Keratinocyte (primary cell): Measurements from ENCODE around the gene COG5. TPM values are rescaled to one million over a fixed set of nuclear protein-coding genes. Genes with fewer than 3 reads are reported as not detected.

Source experiments
- DNase-seq: peaks from one replicate; pipeline ENCODE4 v3.0.0-alpha.2; 2011; ENCODE audit warnings: low read depth, missing footprints, low spot score
- FAIRE-seq: peaks from 2 replicates; lab custom pipeline; 2011; peaks lifted over from hg19 to GRCh38; lab: Jason Lieb, UNC
- H2AFZ ChIP-seq: 2 replicates; pipeline ENCODE4 v1.6.0; 2012; ENCODE audit warnings: low read length, control low read depth, inconsistent platforms; ENCODE audit not compliant: control insufficient read depth
- H3K27ac ChIP-seq: 2 replicates; pipeline ENCODE4 v1.5.1; 2011; ENCODE audit warnings: low read length; ENCODE audit not compliant: control insufficient read depth, insufficient read depth
- H3K27me3 ChIP-seq: 3 replicates; pipeline ENCODE4 v1.6.0; 2011; ENCODE audit warnings: low read length; ENCODE audit not compliant: control insufficient read depth, insufficient read depth; ENCODE audit errors: extremely low read depth
- H3K36me3 ChIP-seq, 2 experiments: 2 replicates in 1 of 2; 3 replicates in 1 of 2; pipeline ENCODE4 v1.5.1; 2011; ENCODE audit warnings: low read length in 2 of 2, mild to moderate bottlenecking in 1 of 2; ENCODE audit not compliant: control insufficient read depth in 2 of 2, insufficient read depth in 2 of 2; ENCODE audit errors: extremely low read depth in 1 of 2
- H3K4me1 ChIP-seq: 3 replicates; pipeline ENCODE4 v1.5.1; 2011; ENCODE audit warnings: low read length; ENCODE audit not compliant: control insufficient read depth, insufficient read depth; ENCODE audit errors: extremely low read depth
- H3K4me2 ChIP-seq: 3 replicates; pipeline ENCODE4 v1.6.0; 2011; ENCODE audit warnings: low read depth, low read length; ENCODE audit not compliant: control insufficient read depth, insufficient read depth; ENCODE audit errors: extremely low read depth
- H3K4me3 ChIP-seq, 3 experiments: fragments of 200-600 bp in 1 of 3; sonication (generic) in 1 of 3; 2 replicates in 2 of 3; 3 replicates in 1 of 3; pipeline ENCODE4 v1.5.1; 2011 to 2016; ENCODE audit warnings: low read length in 3 of 3, mild to moderate bottlenecking in 3 of 3, control low read depth in 2 of 3, inconsistent platforms in 1 of 3, low read depth in 1 of 3, mixed read lengths in 1 of 3, mixed run types in 1 of 3, moderate library complexity in 1 of 3; ENCODE audit not compliant: control insufficient read depth in 2 of 3, insufficient read depth in 2 of 3; ENCODE audit errors: extremely low read depth in 1 of 3
- H3K79me2 ChIP-seq: 2 replicates; pipeline ENCODE4 v1.6.0; 2012; ENCODE audit warnings: low read length; ENCODE audit not compliant: control insufficient read depth, insufficient read depth
- H3K9ac ChIP-seq: 3 replicates; pipeline ENCODE4 v1.6.0; 2011; ENCODE audit warnings: low read length; ENCODE audit not compliant: control insufficient read depth, insufficient read depth; ENCODE audit errors: extremely low read depth
- H3K9me1 ChIP-seq: 3 replicates; pipeline ENCODE4 v1.6.0; 2011; ENCODE audit warnings: low read length; ENCODE audit not compliant: control insufficient read depth, insufficient read depth; ENCODE audit errors: extremely low read depth
- H3K9me3 ChIP-seq: 2 replicates; pipeline ENCODE4 v1.5.1; 2012; ENCODE audit warnings: low read depth, low read length; ENCODE audit not compliant: control insufficient read depth
- H4K20me1 ChIP-seq: 3 replicates; pipeline ENCODE4 v1.6.0; 2011; ENCODE audit warnings: low read length; ENCODE audit not compliant: control insufficient read depth, insufficient read depth; ENCODE audit errors: extremely low read depth
- EZH2 ChIP-seq: IDR thresholded peaks from one replicate; pipeline ENCODE4 v1.6.1; 2012; ENCODE audit warnings: inconsistent platforms, mild to moderate bottlenecking, low read length, moderate library complexity
- dilution Hi-C: fragments of 300-500 bp; cut with MboI; formaldehyde crosslinking; loops from one replicate; pipeline ENCODE4 v1.7.0; 2020; ENCODE audit warnings: low sequenced_read_pairs; ENCODE audit not compliant: extremely low pct_ligation_motif_present
- polyA plus RNA-seq, 5 experiments: library from polyadenylated mRNA; depleted of rRNA in 3 of 5; stranded (reverse) in 3 of 5; stranded (forward) in 1 of 5; unstranded in 1 of 5; fragments of >200 nt; gene quantifications; 1 replicate in 1 of 5; 2 replicates in 3 of 5; 3 replicates in 1 of 5; pipeline versions ENCODE4 v1.2.1 to v1.2.3, GENCODE V29; 2011 to 2012; ENCODE audit warnings: missing spikeins in 2 of 5, low read depth in 1 of 5, low replicate concordance in 1 of 5
- TF ChIP-seq, protein P1 (sequence below), 3 experiments: IDR thresholded peaks in 1 of 3; conservative IDR thresholded peaks in 1 of 3; optimal IDR thresholded peaks in 1 of 3; 2 replicates in 2 of 3; 3 replicates in 1 of 3; pipeline versions ENCODE3 to v1.5.1; 2011; ENCODE audit warnings: low read length in 3 of 3, mild to moderate bottlenecking in 3 of 3, moderate library complexity in 2 of 3, control low read depth in 1 of 3, inconsistent platforms in 1 of 3; ENCODE audit not compliant: insufficient read depth in 2 of 3; ENCODE audit errors: extremely low read depth in 1 of 3

COG5 gene
- polyA plus RNA-seq, 1 donor (not counting 4 experiments of a cell fraction or from before 2014, with no cell fraction given): 50.7 TPM

DNA sequence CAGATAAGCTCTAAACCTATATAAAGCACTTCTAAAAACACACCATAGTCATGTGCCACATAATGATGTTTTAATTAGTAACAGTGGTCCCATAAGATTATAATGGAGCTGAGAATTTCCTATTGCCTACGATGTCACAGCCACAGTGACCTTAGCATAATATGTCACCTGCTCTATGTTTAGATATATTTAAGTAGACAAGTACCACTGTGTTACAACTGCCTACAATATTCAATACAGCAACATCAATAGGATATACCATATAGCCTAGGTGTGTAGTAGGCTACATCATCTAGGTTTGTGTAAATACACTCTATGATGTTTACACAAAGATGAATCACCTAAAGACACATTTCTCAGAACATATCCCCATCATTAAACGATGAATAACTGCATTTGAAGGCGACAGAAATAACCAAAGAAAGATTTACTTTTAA is 69.4 kb downstream of the COG5 start:
- Histone ChIP-seq H3K4me3 (no peak overlapping the region), H2AFZ (no peak overlapping the region), H3K4me2 (no peak overlapping the region), H3K9me3 (no peaks in the 10 kb centered on the region), H3K4me1 (no peaks in the 10 kb centered on the region), H4K20me1 (peaks cover 4% of the 10 kb centered on the region), H3K79me2 (peaks cover 55% of the 10 kb centered on the region), H3K27ac (no peak overlapping the region), H3K9ac (no peak overlapping the region), H3K9me1 (no peaks in the 10 kb centered on the region), H3K36me3 (no peaks in the 10 kb centered on the region), H3K27me3 (no peaks in the 10 kb centered on the region)
- peak; percentile 20 for FAIRE-seq
- dilution Hi-C loops: no loop called here
- no peak for TF ChIP-seq EZH2
- TF ChIP-seq, protein P1, sequence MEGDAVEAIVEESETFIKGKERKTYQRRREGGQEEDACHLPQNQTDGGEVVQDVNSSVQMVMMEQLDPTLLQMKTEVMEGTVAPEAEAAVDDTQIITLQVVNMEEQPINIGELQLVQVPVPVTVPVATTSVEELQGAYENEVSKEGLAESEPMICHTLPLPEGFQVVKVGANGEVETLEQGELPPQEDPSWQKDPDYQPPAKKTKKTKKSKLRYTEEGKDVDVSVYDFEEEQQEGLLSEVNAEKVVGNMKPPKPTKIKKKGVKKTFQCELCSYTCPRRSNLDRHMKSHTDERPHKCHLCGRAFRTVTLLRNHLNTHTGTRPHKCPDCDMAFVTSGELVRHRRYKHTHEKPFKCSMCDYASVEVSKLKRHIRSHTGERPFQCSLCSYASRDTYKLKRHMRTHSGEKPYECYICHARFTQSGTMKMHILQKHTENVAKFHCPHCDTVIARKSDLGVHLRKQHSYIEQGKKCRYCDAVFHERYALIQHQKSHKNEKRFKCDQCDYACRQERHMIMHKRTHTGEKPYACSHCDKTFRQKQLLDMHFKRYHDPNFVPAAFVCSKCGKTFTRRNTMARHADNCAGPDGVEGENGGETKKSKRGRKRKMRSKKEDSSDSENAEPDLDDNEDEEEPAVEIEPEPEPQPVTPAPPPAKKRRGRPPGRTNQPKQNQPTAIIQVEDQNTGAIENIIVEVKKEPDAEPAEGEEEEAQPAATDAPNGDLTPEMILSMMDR (optimal IDR thresholded peaks at IDR 0.05 in 1 of 3, IDR thresholded peaks at IDR 0.05 in 1 of 3, conservative IDR thresholded peaks at IDR 0.05 in 1 of 3; ENCODE audit: extremely low read depth in 1 of 3, insufficient read depth in 2 of 3, low read length in 3 of 3): no peak
- DNase-seq: no peak

DNA sequence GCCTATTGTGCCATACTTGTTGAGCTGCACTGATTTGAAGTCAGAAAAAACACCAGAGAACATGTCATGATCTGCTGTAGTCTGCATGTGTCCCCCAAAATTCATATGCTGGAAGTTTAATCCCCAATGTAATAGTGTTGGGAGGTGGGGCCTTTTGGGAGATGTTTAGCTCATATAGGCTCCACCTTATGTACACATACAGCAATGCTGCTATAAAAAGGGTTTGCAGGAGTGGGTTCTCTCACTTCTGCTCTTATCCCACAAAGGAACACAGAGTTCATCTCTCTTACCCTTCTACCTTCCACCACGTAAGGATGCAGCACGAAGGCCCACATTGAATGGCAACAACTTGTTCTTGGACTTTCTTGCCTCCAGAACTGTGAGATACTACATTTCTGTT is 70.8 kb downstream of the COG5 start:
- Histone ChIP-seq H3K79me2 (peaks cover 46% of the 10 kb centered on the region), H3K4me2 (no peak overlapping the region), H3K36me3 (no peaks in the 10 kb centered on the region), H4K20me1 (peaks cover 4% of the 10 kb centered on the region), H3K4me1 (no peaks in the 10 kb centered on the region), H3K9ac (no peak overlapping the region), H3K27ac (no peak overlapping the region), H3K27me3 (no peaks in the 10 kb centered on the region), H3K4me3 (no peak overlapping the region), H3K9me1 (no peaks in the 10 kb centered on the region), H2AFZ (no peak overlapping the region), H3K9me3 (no peaks in the 10 kb centered on the region)
- FAIRE-seq: no peak
- no peak for TF ChIP-seq EZH2
- TF ChIP-seq, protein P1 (optimal IDR thresholded peaks at IDR 0.05 in 1 of 3, IDR thresholded peaks at IDR 0.05 in 1 of 3, conservative IDR thresholded peaks at IDR 0.05 in 1 of 3; ENCODE audit: extremely low read depth in 1 of 3, insufficient read depth in 2 of 3, low read length in 3 of 3): no peak
- DNase-seq: no peak
- dilution Hi-C loops: no loop called here
